Effector memory CD8-positive, alpha-beta T cell (primary cell): ENCODE results near the gene RNF150.

Experiments
- ATAC-seq: fragments of 150-1000 bp; cut with Tn5 transposase; replicated peaks from 2 replicates; pipeline ENCODE4 v1.10.0; 2021; ENCODE audit warnings: mild to moderate bottlenecking, moderate library complexity
- DNase-seq, 3 experiments: peaks; one replicate each; pipeline ENCODE4 v3.0.0; 2021
- H3K27ac Mint-ChIP-seq, 2 donors: one replicate each; pipeline ENCODE4 v1.8.0; 2022; ENCODE audit warnings: mild to moderate bottlenecking in 2 of 2, mixed read lengths in 2 of 2, moderate library complexity in 2 of 2
- H3K27me3 Mint-ChIP-seq, 2 donors: one replicate each; pipeline ENCODE4 v1.8.0; 2022; ENCODE audit warnings: mixed read lengths in 2 of 2
- H3K36me3 Mint-ChIP-seq: one replicate; pipeline ENCODE4 v1.8.0; 2022; ENCODE audit warnings: mild to moderate bottlenecking, moderate library complexity, mixed read lengths; ENCODE audit not compliant: insufficient read depth
- H3K4me1 Mint-ChIP-seq, 2 donors: one replicate each; pipeline ENCODE4 v1.8.0; 2022; ENCODE audit warnings: low read depth in 2 of 2, mixed read lengths in 2 of 2
- H3K4me3 Mint-ChIP-seq, 2 donors: one replicate each; pipeline ENCODE4 v1.8.0; 2022; ENCODE audit warnings: mild to moderate bottlenecking in 2 of 2, mixed read lengths in 2 of 2, moderate library complexity in 2 of 2
- H3K9me3 Mint-ChIP-seq, 2 donors: one replicate each; pipeline ENCODE4 v1.8.0; 2022; ENCODE audit warnings: mixed read lengths in 2 of 2

Gene RNF150

DNA sequence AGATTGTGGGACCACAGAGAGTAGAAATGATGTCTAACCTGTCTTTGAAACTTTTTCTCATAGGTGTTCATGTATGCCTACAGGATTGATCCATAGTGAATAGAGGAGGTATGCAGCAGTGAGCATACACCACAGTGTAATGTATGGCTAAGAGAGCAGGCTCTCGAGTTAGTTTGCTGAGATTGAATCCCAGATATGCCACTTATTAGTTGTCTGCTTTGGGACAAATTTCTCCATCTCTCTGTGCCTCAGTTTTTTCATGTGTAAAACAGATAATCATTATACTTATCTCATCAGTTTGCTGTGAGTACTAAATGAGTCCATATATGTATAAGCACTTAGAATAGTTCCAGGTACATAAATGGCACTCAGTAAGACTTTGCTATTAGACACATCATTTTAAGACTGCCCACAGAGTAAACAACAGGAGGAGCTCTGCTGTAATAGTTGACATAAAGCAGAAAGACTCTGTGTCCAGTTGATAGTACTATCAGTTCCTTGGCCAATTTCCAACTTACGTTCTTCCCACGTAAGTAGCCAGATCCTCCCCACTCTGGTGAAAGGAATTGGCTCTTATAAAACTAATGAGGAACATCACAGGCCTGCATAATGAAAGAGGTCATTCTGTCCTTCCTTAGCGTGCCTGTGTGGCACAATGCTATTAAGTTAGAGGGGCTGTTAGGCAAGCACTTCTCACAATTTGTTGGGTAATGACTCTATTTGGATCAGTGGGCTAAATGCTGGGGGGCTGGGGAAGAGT lies 20.7 kb upstream of the RNF150 start:
- Mint-ChIP-seq H3K36me3 (no peaks in the 10 kb centered on the region), H3K4me3 (no peak overlapping the region), H3K27me3 (peaks cover 28 to 31% of the 10 kb centered on the region in 2 donors), H3K9me3 (no peaks in the 10 kb centered on the region), H3K4me1 (no peaks in the 10 kb centered on the region), H3K27ac (no peak overlapping the region)
- DNase-seq, result no peak
- ATAC-seq, result no peak

DNA sequence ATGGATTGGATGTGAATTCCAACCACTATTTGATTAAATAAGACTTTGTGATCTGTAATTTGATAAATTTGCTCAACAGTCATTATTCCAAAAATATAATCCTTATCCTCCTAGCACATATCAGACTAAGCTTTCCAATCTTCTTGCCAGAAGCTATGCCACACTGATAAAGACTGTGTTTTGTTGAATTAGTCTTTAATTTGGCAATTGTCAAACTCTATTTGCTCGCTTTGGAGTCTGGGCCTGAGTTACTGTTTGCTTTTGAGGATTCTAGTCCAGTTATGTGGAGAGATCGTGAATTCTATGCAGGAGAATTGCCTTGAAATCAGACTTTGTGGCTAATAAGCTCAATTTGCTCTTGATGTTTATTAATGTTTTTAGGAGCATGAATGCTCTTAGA lies 10.9 kb upstream of the RNF150 start:
- no peak for DNase-seq
- ATAC-seq, result no peak
- no peaks in the 10 kb centered on the region for H3K9me3 Mint-ChIP-seq
- H3K27me3 Mint-ChIP-seq, result peaks cover 0 to 8% of the 10 kb centered on the region in 2 donors
- H3K27ac Mint-ChIP-seq, result no peak overlapping the region
- no peaks in the 10 kb centered on the region for H3K4me1 Mint-ChIP-seq
- no peak overlapping the region for H3K4me3 Mint-ChIP-seq
- H3K36me3 Mint-ChIP-seq, result no peaks in the 10 kb centered on the region

DNA sequence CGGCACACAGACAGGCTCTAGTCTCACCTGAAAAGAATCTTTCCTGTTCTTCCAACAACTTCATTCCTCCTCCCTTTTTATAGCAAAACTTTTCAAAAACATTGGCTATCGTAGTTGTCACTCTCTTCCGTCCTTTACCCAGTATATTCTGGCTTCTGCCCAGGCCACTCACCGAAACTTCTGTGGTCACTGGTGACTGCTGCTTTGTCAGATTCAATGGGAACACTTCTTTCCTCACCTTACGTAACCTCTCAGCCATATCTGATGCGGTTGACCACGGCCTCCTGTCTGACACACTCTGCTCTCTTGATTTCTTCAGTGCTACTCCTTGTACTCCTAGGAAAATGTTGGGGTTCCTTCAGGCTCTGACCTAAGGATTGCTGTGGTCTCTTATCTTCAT lies 9.2 kb upstream of the RNF150 start:
- no peak for DNase-seq
- Mint-ChIP-seq H3K4me1 (no peaks in the 10 kb centered on the region), H3K27ac (no peak overlapping the region), H3K27me3 (peaks cover 2 to 11% of the 10 kb centered on the region in 2 donors), H3K36me3 (no peaks in the 10 kb centered on the region), H3K4me3 (no peak overlapping the region), H3K9me3 (no peaks in the 10 kb centered on the region)
- ATAC-seq, result no peak

DNA sequence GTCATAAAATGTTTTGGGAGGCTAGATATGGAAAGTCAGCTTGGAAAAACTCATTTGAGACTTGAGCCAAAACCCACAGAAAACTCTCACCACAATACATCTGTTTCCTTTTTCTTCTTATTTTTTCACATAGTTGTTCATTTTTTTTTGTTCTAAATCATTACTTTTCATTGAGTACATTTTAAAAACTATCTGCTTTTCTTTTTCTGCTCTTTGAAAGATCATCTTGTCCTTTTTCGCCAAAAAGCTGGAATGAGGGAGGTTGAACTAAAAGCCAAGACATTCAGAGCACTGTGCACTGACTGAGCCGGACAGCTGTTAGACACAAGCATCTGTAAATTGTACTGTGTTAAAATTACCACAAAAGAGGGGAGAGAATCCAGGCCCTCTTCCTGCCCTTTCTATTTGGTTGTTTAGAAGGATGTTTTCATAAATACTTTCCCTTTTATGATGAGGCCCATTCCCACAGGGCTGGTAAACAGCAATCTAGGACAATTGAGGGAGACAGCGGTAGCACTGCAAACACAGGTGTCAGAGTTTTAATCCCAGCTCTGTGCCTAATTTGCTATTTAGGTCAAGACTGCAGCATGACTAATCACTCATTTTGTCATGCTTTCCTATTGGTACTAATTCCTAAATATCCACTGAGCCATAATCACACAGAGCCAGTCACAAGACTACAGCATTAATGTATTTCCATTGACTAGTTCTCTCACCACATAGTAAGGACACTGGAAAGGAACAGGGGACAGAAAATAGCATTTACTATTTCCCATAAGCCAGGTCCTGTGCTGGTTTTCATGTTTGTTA lies 7.3 kb upstream of the RNF150 start:
- Mint-ChIP-seq H3K9me3 (no peaks in the 10 kb centered on the region), H3K4me3 (no peak overlapping the region), H3K27me3 (peaks cover 17 to 20% of the 10 kb centered on the region in 2 donors), H3K36me3 (no peaks in the 10 kb centered on the region), H3K27ac (no peak overlapping the region), H3K4me1 (no peaks in the 10 kb centered on the region)
- DNase-seq (no peak), ATAC-seq (no peak)

DNA sequence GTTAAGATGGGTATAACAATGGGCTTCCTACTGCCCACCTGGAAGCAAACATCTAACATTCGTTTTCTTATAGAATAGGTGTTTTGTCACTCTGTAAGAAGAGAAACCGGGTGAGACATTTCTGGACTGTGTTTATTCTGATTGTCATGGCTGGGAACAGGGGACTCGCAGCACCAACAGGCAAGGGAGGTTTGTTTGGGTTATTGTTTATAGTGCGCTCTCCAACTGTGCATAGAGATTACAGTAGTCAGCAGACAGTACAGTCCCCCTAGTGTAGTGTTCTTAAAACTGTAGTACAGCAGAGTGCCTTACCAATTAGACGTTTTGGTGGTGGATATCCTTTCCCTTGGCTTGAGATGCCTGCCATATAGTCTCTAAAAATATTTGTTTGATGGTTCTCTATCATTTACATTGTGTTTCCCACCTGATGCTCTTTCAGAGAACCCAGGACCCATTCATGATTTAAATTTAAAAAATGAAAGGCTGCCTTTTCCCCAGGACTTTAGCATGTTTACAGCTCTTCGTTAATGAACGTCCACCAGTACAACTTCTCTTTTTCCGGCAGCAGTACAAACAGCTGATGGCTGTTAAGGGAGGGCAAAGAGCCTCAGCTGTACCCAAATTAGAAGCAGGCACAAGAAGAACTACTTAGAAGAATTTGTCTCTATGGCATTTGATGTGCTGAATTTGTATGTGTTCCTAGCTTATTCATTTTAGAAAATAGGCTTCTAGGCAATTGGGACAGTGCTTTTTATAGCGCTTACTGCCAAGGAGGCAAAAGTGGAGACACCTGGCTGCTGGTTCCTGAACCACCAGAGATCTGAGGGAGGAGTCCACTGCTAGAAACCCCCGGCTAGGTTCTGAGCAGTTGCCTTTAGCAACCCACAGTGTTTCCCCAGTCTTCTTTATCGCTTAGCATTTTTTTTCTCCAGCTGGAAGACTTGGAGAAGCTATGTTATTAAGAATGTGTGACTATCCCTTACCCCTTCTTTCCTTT lies 1.0 kb upstream of the RNF150 start:
- H3K4me3 Mint-ChIP-seq, result peak overlapping the region in 1 of 2 donors; percentile 63
- H3K36me3 Mint-ChIP-seq, result no peaks in the 10 kb centered on the region
- no peaks in the 10 kb centered on the region for H3K9me3 Mint-ChIP-seq
- H3K27me3 Mint-ChIP-seq, result peaks cover 53 to 79% of the 10 kb centered on the region in 2 donors
- no peak for DNase-seq
- ATAC-seq, result no peak
- H3K27ac Mint-ChIP-seq, result no peak overlapping the region
- peaks cover 2 to 7% of the 10 kb centered on the region in 2 donors for H3K4me1 Mint-ChIP-seq

DNA sequence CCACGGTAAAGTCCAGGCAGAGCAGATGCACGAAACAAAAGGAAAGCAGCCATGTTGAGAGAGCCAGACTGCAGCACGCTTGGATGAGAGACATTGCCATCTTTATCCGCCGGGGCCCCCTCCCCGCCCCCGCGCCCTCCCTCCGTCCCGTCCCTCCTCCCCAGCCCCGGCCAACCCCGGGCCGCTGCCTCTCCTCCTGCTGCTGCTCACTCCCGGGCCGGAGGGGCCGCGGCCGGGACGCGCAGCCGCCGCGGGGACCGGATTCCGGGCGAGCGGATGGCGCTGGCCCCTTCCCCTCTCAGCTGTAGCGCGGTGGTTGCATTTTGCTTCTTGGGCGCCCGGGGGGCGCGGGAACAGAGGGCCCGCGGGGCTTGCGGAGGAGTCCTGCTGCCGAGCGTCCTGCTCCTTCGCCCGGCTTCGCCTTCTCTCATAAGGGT lies 542 bp downstream of the RNF150 start:
- ATAC-seq (no peak), DNase-seq (no peak)
- Mint-ChIP-seq H3K27ac (no peak overlapping the region), H3K27me3 (peaks cover 66 to 94% of the 10 kb centered on the region in 2 donors), H3K4me3 (peak overlapping the region in 1 of 2 donors; percentile 62), H3K4me1 (peaks cover 2 to 7% of the 10 kb centered on the region in 2 donors), H3K36me3 (no peaks in the 10 kb centered on the region), H3K9me3 (no peaks in the 10 kb centered on the region)

DNA sequence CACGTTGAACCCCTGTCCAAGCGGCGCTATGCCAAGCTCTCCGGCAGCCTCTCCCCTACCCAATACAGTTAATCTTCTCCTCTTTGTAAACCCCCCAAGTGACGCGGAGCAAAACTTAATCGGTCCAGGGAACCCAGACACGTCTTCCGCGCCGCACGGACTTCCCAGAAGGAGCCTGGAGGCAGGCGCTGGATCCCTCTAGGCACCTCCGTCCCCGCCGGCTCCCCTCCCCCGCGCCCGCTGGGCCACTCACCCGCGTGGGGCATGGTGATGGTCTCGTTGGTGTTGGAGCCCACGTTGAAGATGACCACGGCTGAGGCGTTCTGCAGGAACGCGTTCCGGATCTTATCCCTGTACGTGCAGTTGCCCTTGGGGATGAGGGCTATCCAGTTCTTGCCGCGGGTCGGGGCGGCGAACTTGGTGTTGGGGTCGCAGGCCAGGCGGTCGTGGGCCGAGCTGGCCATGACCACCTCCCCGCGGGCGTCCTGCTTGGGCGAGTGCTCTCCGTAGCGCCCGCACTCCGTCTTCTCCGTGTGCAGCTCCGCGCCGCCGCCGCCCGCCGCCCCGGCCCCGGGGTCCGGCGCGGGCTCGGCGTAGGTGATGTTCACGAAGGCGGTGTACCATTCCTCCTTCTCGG lies 1.1 kb downstream of the RNF150 start:
- Mint-ChIP-seq H3K9me3 (no peaks in the 10 kb centered on the region), H3K4me1 (peaks cover 2 to 7% of the 10 kb centered on the region in 2 donors), H3K4me3 (peak overlapping the region; percentile 19 to 21), H3K36me3 (no peaks in the 10 kb centered on the region), H3K27ac (no peak overlapping the region), H3K27me3 (peaks cover 62 to 93% of the 10 kb centered on the region in 2 donors)
- ATAC-seq (no peak), DNase-seq (no peak)

DNA sequence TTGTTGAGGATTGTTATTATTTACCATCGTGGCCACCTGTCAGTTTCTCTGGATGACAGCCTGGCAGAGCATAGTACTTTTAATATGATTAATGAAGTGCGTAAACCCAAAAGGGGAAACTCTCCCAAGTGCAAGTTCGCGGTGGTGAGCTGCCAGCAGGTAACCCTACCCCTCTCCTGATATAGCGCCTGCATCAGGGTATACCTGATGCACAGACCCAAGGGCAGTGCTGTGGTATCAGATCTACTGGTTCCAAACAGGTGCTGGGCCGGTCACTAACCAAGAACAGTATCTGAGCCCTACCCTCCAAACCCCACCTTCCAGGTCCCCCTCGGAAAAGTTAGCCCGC lies 1.6 kb downstream of the RNF150 start:
- Mint-ChIP-seq H3K4me3 (peak overlapping the region; percentile 19 to 21), H3K27me3 (peaks cover 60 to 88% of the 10 kb centered on the region in 2 donors), H3K27ac (no peak overlapping the region), H3K36me3 (no peaks in the 10 kb centered on the region), H3K4me1 (peaks cover 2 to 7% of the 10 kb centered on the region in 2 donors), H3K9me3 (no peaks in the 10 kb centered on the region)
- ATAC-seq (no peak), DNase-seq (no peak)

DNA sequence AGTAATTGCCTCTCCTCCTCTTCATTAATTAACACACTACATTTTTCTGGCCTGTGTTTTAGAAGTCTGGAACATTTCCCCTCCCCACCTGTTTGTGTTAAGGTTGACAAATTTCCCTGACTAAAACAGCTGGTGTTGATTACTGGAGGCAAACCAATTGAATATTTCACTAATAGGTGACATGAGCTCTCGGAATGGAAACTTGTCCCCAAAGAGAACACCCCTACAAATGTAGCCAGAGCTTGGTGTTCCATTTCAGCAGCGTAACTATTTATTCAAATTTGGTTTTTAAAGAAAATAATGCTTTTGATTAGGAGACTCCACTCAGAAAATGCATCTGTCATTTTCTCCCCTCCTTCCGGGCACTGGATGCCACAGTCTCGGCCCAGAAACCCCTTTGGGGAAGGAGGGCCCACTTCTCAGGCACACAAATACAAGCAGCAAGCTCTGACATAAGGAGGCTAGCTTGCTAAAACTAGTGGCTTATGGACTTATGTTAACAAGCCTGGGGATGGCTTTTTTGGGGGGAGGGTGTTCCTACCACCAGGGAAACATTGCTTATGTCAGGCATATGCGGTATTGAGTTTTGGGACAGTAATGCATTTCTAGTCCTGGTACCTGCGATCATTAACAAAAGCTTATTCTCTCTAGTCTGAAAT lies 2.2 kb downstream of the RNF150 start:
- Mint-ChIP-seq H3K4me1 (peaks cover 2 to 7% of the 10 kb centered on the region in 2 donors), H3K27me3 (peaks cover 63 to 84% of the 10 kb centered on the region in 2 donors), H3K9me3 (no peaks in the 10 kb centered on the region), H3K36me3 (no peaks in the 10 kb centered on the region), H3K4me3 (no peak overlapping the region), H3K27ac (no peak overlapping the region)
- ATAC-seq (no peak), DNase-seq (no peak)

DNA sequence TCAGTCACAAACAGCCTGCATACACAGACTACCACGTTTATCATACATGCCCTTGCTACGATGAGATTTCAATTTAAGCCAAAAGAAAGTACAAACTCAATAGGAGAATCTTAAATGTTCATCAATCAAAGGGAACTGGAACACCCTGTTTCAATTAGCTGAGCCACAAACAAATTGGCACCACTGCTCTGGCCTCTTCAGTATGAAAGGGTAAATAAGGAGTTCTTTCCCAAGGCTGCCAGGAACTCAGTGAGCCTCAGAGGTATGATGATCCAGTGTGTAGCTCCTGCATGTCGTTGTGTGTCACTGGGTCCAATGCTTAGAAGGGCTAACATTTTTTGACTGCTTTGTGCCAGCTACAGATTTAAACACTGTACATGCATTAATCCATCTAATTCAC lies 5.4 kb downstream of the RNF150 start:
- Mint-ChIP-seq H3K4me1 (no peaks in the 10 kb centered on the region), H3K36me3 (no peaks in the 10 kb centered on the region), H3K4me3 (no peak overlapping the region), H3K27ac (no peak overlapping the region), H3K27me3 (peaks cover 41 to 60% of the 10 kb centered on the region in 2 donors), H3K9me3 (no peaks in the 10 kb centered on the region)
- ATAC-seq, result no peak
- DNase-seq, result no peak

DNA sequence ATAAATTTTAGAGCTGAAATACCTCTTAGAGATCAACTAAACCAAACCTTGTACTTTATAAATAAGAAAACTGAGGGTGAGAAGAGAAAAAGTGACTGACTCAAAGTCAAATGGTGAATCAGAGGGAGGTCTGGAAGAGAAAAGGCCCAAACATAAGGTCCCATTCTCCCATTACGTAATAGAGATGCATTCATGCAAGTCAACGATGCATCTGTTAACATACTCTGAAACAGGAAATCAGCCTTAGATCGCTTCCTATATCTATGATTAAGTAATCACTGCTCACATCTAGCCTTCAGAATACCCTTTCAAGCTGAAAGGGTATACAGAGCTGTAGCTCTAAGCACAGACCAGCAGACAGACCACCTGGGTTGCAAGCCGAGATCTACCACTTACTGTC lies 6.5 kb downstream of the RNF150 start:
- DNase-seq (no peak), ATAC-seq (no peak)
- Mint-ChIP-seq H3K4me3 (no peak overlapping the region), H3K9me3 (no peaks in the 10 kb centered on the region), H3K36me3 (no peaks in the 10 kb centered on the region), H3K4me1 (no peaks in the 10 kb centered on the region), H3K27me3 (peaks cover 36 to 52% of the 10 kb centered on the region in 2 donors), H3K27ac (no peak overlapping the region)

DNA sequence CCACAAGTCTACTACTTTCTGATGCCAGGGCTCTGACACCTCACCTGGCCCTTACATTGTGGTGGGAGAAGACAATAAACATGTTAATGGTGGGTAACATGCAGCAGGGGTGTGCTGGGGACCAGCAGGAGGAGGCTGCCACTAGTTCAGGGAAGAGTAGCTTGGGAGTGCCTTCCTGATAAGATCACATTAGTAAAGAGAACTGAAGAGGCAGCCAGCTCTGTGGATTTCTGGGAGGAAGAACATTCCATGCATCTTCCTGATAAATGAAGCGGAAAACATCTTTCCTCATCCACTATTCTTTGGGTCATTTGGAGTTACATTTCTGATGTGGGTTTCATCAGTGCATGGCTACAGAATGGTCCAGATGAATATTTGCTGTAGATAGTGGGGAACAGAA lies 9.0 kb downstream of the RNF150 start:
- no peaks in the 10 kb centered on the region for H3K4me1 Mint-ChIP-seq
- DNase-seq, result no peak
- ATAC-seq, result no peak
- peaks cover 29 to 30% of the 10 kb centered on the region in 2 donors for H3K27me3 Mint-ChIP-seq
- H3K4me3 Mint-ChIP-seq, result no peak overlapping the region
- H3K27ac Mint-ChIP-seq, result no peak overlapping the region
- no peaks in the 10 kb centered on the region for H3K36me3 Mint-ChIP-seq
- H3K9me3 Mint-ChIP-seq, result no peaks in the 10 kb centered on the region
